Stomach (tissue), 9 donors: Measurements from ENCODE around the gene GAS6. TPM values are rescaled to one million over a fixed set of nuclear protein-coding genes. Genes with fewer than 3 reads are reported as not detected.

Experiments
- DNase-seq, 2 donors: peaks; one replicate each; pipeline versions ENCODE4 v3.0.0 to v3.0.0-alpha.2; 2013 to 2019
- H3K27ac ChIP-seq, 5 donors: fragments of 200-600 bp in 4 of 5; sonication (generic) in 4 of 5; one replicate each; pipeline ENCODE4 v1.5.1; 2013 to 2019; ENCODE audit warnings: mild to moderate bottlenecking in 1 of 5, moderate library complexity in 1 of 5
- H3K27me3 ChIP-seq, 3 donors: fragments of 200-600 bp; sonication (generic); one replicate each; pipeline ENCODE4 v1.5.1; 2017 to 2019; ENCODE audit warnings: mixed run types in 1 of 3
- H3K36me3 ChIP-seq, 4 donors: fragments of 200-600 bp; sonication (generic); 1 replicate in 3 of 4; 2 replicates in 1 of 4; pipeline ENCODE4 v1.5.1; 2016 to 2019
- H3K4me1 ChIP-seq, 4 donors: fragments of 200-600 bp; sonication (generic); one replicate each; pipeline ENCODE4 v1.5.1; 2016 to 2019
- H3K4me3 ChIP-seq, 4 donors: fragments of 200-600 bp; sonication (generic) in 3 of 4; one replicate each; pipeline ENCODE4 v1.5.1; 2016 to 2019; ENCODE audit warnings: mild to moderate bottlenecking in 1 of 4
- H3K9me3 ChIP-seq, 4 donors: fragments of 200-600 bp; sonication (generic); one replicate each; pipeline ENCODE4 v1.5.1; 2016 to 2019
- EP300 ChIP-seq: sonication (generic); formaldehyde crosslinking; IDR thresholded peaks from one replicate; pipeline ENCODE4 v1.6.1; 2017; ENCODE audit warnings: antibody characterized with exemption
- POLR2A ChIP-seq, 4 donors: fragments of 450-650 bp; IDR thresholded peaks; one replicate each; pipeline ENCODE4 v1.6.1; 2016; ENCODE audit warnings: antibody characterized with exemption in 4 of 4, control low read depth in 2 of 4, mild to moderate bottlenecking in 1 of 4, moderate library complexity in 1 of 4
- POLR2AphosphoS5 ChIP-seq, 3 donors: sonication (generic); formaldehyde crosslinking; IDR thresholded peaks; one replicate each; pipeline ENCODE4 v1.6.1; 2016; ENCODE audit warnings: antibody characterized with exemption in 3 of 3
- WGBS, 5 donors: extraction: QIAGEN DNeasy Blood & Tissue Kit in 3 of 5; methylation state at CpG; one replicate each; pipeline versions ENCODE4 v1.1.5 to v1.1.7; 2013 to 2018; 5-methylcytosine and 5-hydroxymethylcytosine counted together
- intact Hi-C: fragments of 100-400 bp; cut with DNase I; formaldehyde crosslinking; loops from one replicate; pipeline ENCODE4 v1.15.1; 2023; ENCODE audit warnings: low total_unique reads
- polyA plus RNA-seq, 3 donors: library from polyadenylated mRNA; stranded (reverse); fragments of 200-250 nt; gene quantifications; one replicate each; pipeline ENCODE4 v1.2.3, GENCODE V29; 2013
- total RNA-seq, 5 donors: library from RNA; depleted of rRNA; stranded (reverse); fragments of >200 nt; gene quantifications; one replicate each; pipeline versions ENCODE4 v1.1.0 to v1.2.3, GENCODE V29; 2014 to 2016
- TF ChIP-seq, protein P1 (sequence below), 7 experiments: fragments of 450-650 bp in 4 of 7; fragments of 200-600 bp in 3 of 7; sonication (generic) in 3 of 7; IDR thresholded peaks; one replicate each; pipeline ENCODE4 v1.5.1; 2016 to 2019; ENCODE audit warnings: antibody characterized with exemption in 7 of 7, control low read depth in 2 of 7, mild to moderate bottlenecking in 1 of 7
- donor health status: healthy with polysubstance abuse.
- donor health status: Bipolar disorder and iron deficiency.
- donor health status: healthy.

Gene GAS6
- total and polyA plus RNA-seq, 8 donors, result 31.4 to 409 (median 92.9) TPM

DNA sequence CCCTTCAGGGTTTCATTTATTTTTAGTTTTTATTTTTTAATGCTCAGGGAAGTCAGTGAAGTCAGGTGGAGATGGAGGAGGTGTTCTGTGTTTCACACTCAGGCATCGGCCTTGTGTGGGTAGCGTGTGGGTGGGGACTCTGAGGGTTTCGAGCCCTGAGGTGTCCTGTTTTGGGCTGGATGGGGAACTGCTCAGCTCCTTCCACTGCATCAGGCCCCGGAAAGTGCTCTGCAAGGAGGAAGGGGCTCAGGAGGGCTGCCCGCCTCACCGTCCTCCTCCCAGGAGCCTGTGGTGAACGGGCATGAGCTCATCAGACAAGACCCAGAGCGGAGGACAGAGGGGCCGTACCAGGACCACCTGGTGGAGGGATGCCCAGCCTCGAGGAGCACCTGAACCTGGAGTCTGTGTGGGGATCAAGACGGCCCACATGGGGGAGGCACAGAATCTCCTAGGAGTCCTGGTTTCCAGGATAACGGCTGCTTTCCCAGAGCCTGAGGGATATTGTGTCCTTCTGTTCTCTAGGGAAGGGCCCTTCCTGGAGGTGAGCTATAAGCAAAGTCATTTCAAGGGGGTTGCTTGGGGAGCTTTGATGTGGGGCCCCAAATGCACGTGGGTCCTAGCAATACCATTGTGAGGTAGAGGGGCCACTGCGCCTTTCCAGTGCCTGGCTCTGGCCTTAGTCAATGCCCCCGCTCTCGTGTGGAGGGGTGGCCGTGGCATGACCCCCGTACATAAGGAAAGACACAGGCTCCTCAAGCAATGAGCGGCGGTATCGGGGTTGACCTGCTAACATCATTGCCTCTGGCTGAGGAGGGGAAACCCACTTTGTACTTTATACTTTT is 13.5 kb upstream of the GAS6 start:
- intact Hi-C loops, result no loop called here
- no peaks in the 10 kb centered on the region for H3K36me3 ChIP-seq
- H3K4me1 ChIP-seq, result peaks cover 22 to 30% (median 25%) of the 10 kb centered on the region in 4 donors
- H3K27me3 ChIP-seq, result no peaks in the 10 kb centered on the region
- DNase-seq, result no peak
- 87 to 96% (median 93%) methylated on average over 12 to 21 of the region's 21 CpGs for WGBS, 5 donors
- no peak overlapping the region for H3K27ac ChIP-seq
- no peak overlapping the region for H3K4me3 ChIP-seq
- H3K9me3 ChIP-seq, result no peaks in the 10 kb centered on the region
- TF ChIP-seq, protein P1, sequence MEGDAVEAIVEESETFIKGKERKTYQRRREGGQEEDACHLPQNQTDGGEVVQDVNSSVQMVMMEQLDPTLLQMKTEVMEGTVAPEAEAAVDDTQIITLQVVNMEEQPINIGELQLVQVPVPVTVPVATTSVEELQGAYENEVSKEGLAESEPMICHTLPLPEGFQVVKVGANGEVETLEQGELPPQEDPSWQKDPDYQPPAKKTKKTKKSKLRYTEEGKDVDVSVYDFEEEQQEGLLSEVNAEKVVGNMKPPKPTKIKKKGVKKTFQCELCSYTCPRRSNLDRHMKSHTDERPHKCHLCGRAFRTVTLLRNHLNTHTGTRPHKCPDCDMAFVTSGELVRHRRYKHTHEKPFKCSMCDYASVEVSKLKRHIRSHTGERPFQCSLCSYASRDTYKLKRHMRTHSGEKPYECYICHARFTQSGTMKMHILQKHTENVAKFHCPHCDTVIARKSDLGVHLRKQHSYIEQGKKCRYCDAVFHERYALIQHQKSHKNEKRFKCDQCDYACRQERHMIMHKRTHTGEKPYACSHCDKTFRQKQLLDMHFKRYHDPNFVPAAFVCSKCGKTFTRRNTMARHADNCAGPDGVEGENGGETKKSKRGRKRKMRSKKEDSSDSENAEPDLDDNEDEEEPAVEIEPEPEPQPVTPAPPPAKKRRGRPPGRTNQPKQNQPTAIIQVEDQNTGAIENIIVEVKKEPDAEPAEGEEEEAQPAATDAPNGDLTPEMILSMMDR (IDR thresholded peaks at IDR 0.05), result no peak
- TF ChIP-seq EP300 (no peak), POLR2A (IDR thresholded peaks at IDR 0.05) (no peak), POLR2AphosphoS5 (IDR thresholded peaks at IDR 0.05) (no peak)

DNA sequence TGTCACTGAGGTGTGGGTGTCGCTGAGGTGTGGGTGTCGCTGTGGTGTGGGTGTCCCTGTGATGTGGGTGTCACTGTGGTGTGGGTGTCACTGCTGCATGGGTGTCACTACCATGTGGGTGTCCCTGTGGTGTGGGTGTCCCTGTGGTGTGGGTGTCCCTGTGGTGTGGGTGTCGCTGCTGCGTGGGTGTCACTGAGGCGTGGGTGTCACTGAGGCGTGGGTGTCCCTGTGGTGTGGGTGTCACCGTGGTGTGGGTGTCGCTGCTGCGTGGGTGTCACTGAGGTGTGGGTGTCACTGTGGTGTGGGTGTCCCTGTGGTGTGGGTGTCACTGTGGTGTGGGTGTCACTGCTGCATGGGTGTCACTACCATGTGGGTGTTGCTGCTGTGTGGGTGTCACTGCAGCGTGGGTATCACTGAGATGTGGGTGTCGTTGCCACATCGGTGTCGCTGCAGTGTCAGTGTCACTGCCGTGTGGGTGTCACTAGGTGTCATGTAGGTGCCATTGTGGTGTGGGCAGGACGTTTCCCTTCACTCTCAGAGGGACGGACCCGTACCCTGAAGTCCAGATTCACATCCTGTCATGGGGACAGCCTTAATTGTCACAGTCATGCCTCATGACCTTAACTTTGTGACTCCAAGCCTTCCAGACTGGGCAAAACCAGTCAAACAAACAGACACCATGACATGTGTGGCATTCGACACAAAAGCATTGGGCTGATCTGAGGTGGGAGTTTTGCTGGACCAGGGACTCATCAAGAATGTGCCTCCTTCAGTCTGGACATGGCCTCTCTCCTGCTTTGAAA is 12.7 kb upstream of the GAS6 start:
- intact Hi-C loops, result no loop called here
- no peak for DNase-seq

DNA sequence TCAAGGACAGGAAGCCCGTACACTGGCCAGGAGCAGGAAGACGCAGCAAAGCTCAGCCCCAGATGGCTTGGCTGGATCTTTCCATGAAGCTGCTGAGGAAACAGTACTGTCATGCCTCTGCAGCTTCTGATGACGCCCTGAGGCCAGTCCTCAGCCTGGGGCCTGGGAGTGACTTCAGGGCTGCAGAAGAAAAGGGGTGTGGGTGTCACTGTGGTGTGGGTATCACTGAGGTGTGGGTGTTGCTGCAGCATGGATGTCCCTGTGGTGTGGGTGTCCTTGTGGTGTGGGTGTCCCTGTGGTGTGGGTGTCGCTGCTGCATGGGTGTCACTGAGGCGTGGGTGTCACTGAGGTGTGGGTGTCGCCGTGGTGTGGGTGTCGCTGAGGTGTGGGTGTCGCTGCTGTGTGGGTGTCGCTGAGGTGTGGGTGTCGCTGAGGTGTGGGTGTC is 12.0 kb upstream of the GAS6 start:
- WGBS, 5 donors, result 68 to 87% (median 78%) methylated on average over 10 to 11 of the region's 11 CpGs
- Histone ChIP-seq H3K4me3 (no peak overlapping the region), H3K27ac (no peak overlapping the region), H3K9me3 (no peaks in the 10 kb centered on the region), H3K36me3 (no peaks in the 10 kb centered on the region), H3K27me3 (no peaks in the 10 kb centered on the region), H3K4me1 (peaks cover 9 to 15% (median 11%) of the 10 kb centered on the region in 4 donors)
- intact Hi-C loops, result no loop called here
- no peak for DNase-seq
- TF ChIP-seq POLR2A (IDR thresholded peaks at IDR 0.05), result no peak
- no peak for TF ChIP-seq EP300
- TF ChIP-seq POLR2AphosphoS5 (IDR thresholded peaks at IDR 0.05), result no peak
- TF ChIP-seq, protein P1 (IDR thresholded peaks at IDR 0.05), result no peak

More for the DNA sequence above, 12.7 kb upstream of the GAS6 start:
- Histone ChIP-seq H3K9me3 (no peaks in the 10 kb centered on the region), H3K4me1 (peaks cover 13 to 22% (median 17%) of the 10 kb centered on the region in 4 donors), H3K27me3 (no peaks in the 10 kb centered on the region), H3K4me3 (no peak overlapping the region), H3K36me3 (no peaks in the 10 kb centered on the region), H3K27ac (no peak overlapping the region)
- WGBS, 5 donors, result 79 to 87% (median 83%) methylated on average over 7 to 18 of the region's 18 CpGs
- TF ChIP-seq, protein P1 (IDR thresholded peaks at IDR 0.05), result no peak
- TF ChIP-seq POLR2AphosphoS5 (IDR thresholded peaks at IDR 0.05) (no peak), POLR2A (IDR thresholded peaks at IDR 0.05) (no peak), EP300 (no peak)

DNA sequence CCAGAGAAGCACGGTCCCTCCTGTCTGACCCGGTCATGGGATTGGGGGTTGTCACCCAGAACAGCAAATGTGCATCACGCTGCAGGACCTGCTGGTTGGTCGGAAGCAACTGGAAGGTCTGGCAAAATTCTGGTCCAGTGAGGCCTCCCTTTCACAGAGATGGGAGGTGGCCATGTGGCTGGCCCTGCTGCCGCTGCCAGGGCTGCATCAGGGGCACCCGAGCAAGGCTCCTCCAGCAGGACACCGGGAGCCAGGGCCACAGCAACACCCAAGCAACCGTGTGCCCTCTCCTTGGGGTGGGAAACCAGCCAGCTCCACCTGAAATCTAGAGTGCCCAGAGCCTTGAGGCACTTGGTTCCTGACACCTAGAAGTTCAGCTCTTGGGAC is 11.5 kb upstream of the GAS6 start:
- H3K27me3 ChIP-seq, result no peaks in the 10 kb centered on the region
- H3K36me3 ChIP-seq, result no peaks in the 10 kb centered on the region
- no peak overlapping the region for H3K27ac ChIP-seq
- DNase-seq, result no peak
- H3K4me1 ChIP-seq, result peaks cover 6 to 15% (median 9%) of the 10 kb centered on the region in 4 donors
- intact Hi-C loops, result no loop called here
- TF ChIP-seq EP300, result no peak
- H3K9me3 ChIP-seq, result no peaks in the 10 kb centered on the region
- H3K4me3 ChIP-seq, result no peak overlapping the region
- WGBS, 5 donors, result 85 to 98% (median 92%) methylated on average over 7 to 8 of the region's 8 CpGs
